Measurements from ENCODE around the gene ZNF148. TPM values are rescaled to one million over a fixed set of nuclear protein-coding genes. Genes with fewer than 3 reads are reported as not detected.

The ZNF148 gene
- total RNA-seq, 1 experiment from 2014 or later = 24.8 TPM

- Histone ChIP-seq H3K9me3 (ENCODE audit: control insufficient read depth, low read depth, low read length) (no peaks in the 10 kb centered on the region), H3K79me1 (ENCODE audit: insufficient read depth, low read depth, low read length, poor library complexity, severe bottlenecking) (peaks cover 2% of the 10 kb centered on the region), H3K14ac (ENCODE audit: insufficient read depth, low read length) (no peak overlapping the region), H2BK120ac (ENCODE audit: low read depth, low read length, poor library complexity, severe bottlenecking) (no peak overlapping the region), H4K5ac (ENCODE audit: insufficient read length, low read depth, low read length) (no peak overlapping the region), H4K91ac (ENCODE audit: insufficient read length, low read depth, low read length) (no peak overlapping the region), H3K23me2 (ENCODE audit: insufficient read length, low read depth, low read length, poor library complexity, severe bottlenecking) (no peaks in the 10 kb centered on the region), H3K18ac (ENCODE audit: insufficient read length, low read depth, low read length) (no peak overlapping the region), H2BK20ac (ENCODE audit: low read depth, low read length, poor library complexity, severe bottlenecking) (no peak overlapping the region), H3T11ph (ENCODE audit: low read length) (no peak overlapping the region), H2BK12ac (ENCODE audit: insufficient read length, low read depth, low read length) (no peak overlapping the region), H2BK5ac (ENCODE audit: insufficient read length, low read length) (no peak overlapping the region), H3K4ac (ENCODE audit: low read depth, low read length) (no peak overlapping the region), H3K27ac (ENCODE audit: insufficient read length, low read depth, low read length) (no peak overlapping the region), H3K56ac (ENCODE audit: insufficient read length, low read depth, low read length) (no peak overlapping the region), H3K9ac (ENCODE audit: extremely low read depth, insufficient read length, low read length) (no peak overlapping the region), H4K20me1 (ENCODE audit: control insufficient read depth, insufficient read depth, insufficient read length) (no peaks in the 10 kb centered on the region), H2BK15ac (ENCODE audit: low read depth, low read length) (no peak overlapping the region), H3K79me2 (ENCODE audit: insufficient read depth, low read length) (no peaks in the 10 kb centered on the region), H3K4me1 (ENCODE audit: insufficient read depth, low read length) (peaks cover 3% of the 10 kb centered on the region; the same call in 1 of the 2 replicates), H3K27me3 (ENCODE audit: insufficient read depth, low read length) (no peaks in the 10 kb centered on the region), H2AFZ (ENCODE audit: low read length) (no peak overlapping the region), H3K4me2 (ENCODE audit: insufficient read depth, insufficient read length, low read length) (no peak overlapping the region), H2AK5ac (ENCODE audit: insufficient read length, low read length) (no peak overlapping the region), H4K8ac (replicated peaks; ENCODE audit: insufficient read length, low read depth, low read length) (no peak overlapping the region), H3K23ac (ENCODE audit: insufficient read length, low read depth, low read length) (no peak overlapping the region)
- Mint-ChIP-seq H3K9me3 (no peaks in the 10 kb centered on the region; a peak in 1 of 5 replicates), H3K4me1 (peaks cover 40 to 53% of the 10 kb centered on the region in 2 experiments), H3K27ac (peak overlapping the region in 2 of 3 experiments; percentile 25 to 88; a peak in 3 of 7 replicates), H3K36me3 (ENCODE audit: insufficient read depth in 1 of 3, low read depth in 3 of 3) (peaks cover 0 to 1% (median 0%) of the 10 kb centered on the region in 3 experiments; a peak in 1 of 7 replicates), H3K4me3 (no peak overlapping the region), H3K27me3 (ENCODE audit: low read depth) (no peaks in the 10 kb centered on the region)
- no peak for DNase-seq
- no peak for TF ChIP-seq CTCF (conservative IDR thresholded peaks at IDR 0.05)
- WGBS (ENCODE audit: extremely low coverage, insufficient read length, low lambda C conversion rate) = no CpG with 5 or more reads among the region's 2 CpGs
These were observed 94.3 kb downstream of the ZNF148 start for GRCh38 chr3:125280668-125281361.

Measured in H9 (cell line).